Measurements from ENCODE around the gene ATXN1. TPM values are rescaled to one million over a fixed set of nuclear protein-coding genes. Genes with fewer than 3 reads are reported as not detected.

The ATXN1 gene
- total RNA-seq, 1 experiment from 2014 or later: 16.5 TPM

- CTCF ChIA-PET: no interaction called here
- Mint-ChIP-seq H3K27me3 (ENCODE audit: insufficient read depth, unreplicated experiment) (no peaks in the 10 kb centered on the region), H3K4me3 (ENCODE audit: unreplicated experiment) (no peak overlapping the region), H3K36me3 (ENCODE audit: insufficient read depth, unreplicated experiment) (peaks cover 1% of the 10 kb centered on the region), H3K4me1 (ENCODE audit: insufficient read depth, unreplicated experiment) (peaks cover 6% of the 10 kb centered on the region), H3K27ac (ENCODE audit: low read depth, unreplicated experiment) (no peak overlapping the region), H3K9me3 (ENCODE audit: unreplicated experiment) (peaks cover 33% of the 10 kb centered on the region)
- BruUV-seq (replicated peaks): no TSS peak
- TF ChIP-seq, protein P1, sequence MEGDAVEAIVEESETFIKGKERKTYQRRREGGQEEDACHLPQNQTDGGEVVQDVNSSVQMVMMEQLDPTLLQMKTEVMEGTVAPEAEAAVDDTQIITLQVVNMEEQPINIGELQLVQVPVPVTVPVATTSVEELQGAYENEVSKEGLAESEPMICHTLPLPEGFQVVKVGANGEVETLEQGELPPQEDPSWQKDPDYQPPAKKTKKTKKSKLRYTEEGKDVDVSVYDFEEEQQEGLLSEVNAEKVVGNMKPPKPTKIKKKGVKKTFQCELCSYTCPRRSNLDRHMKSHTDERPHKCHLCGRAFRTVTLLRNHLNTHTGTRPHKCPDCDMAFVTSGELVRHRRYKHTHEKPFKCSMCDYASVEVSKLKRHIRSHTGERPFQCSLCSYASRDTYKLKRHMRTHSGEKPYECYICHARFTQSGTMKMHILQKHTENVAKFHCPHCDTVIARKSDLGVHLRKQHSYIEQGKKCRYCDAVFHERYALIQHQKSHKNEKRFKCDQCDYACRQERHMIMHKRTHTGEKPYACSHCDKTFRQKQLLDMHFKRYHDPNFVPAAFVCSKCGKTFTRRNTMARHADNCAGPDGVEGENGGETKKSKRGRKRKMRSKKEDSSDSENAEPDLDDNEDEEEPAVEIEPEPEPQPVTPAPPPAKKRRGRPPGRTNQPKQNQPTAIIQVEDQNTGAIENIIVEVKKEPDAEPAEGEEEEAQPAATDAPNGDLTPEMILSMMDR (IDR thresholded peaks at IDR 0.05; ENCODE audit: unreplicated experiment): no peak
- intact Hi-C loops (cut with micrococcal nuclease): no loop called here
- POLR2A ChIA-PET: no interaction called here
- no peak for DNase-seq (ENCODE audit: unreplicated experiment)
These were observed 46.7 kb upstream of the ATXN1 start for GRCh38 chr6:16807956-16808355.

GRCh38 chr6:16806363-16806762, 45.1 kb upstream of the ATXN1 start:
- Mint-ChIP-seq H3K4me1 (ENCODE audit: insufficient read depth, unreplicated experiment) (peaks cover 6% of the 10 kb centered on the region), H3K4me3 (ENCODE audit: unreplicated experiment) (no peak overlapping the region), H3K27ac (ENCODE audit: low read depth, unreplicated experiment) (no peak overlapping the region), H3K27me3 (ENCODE audit: insufficient read depth, unreplicated experiment) (no peaks in the 10 kb centered on the region), H3K9me3 (ENCODE audit: unreplicated experiment) (peaks cover 22% of the 10 kb centered on the region), H3K36me3 (ENCODE audit: insufficient read depth, unreplicated experiment) (no peaks in the 10 kb centered on the region)
- CTCF ChIA-PET: interaction anchor here (0.9 to 1.7 kb wide), 5 partner anchors 10 to 280 kb away, joined by 3 to 6 read pairs (median 4); no protein-coding TSS in a partner anchor
- POLR2A ChIA-PET: interaction anchor here (1.7 kb wide), 1 partner anchor 21 kb away, joined by 6 read pairs; no protein-coding TSS in a partner anchor
- no TSS peak for BruUV-seq (replicated peaks)
- intact Hi-C loops (cut with micrococcal nuclease): no loop called here
- TF ChIP-seq, protein P1 (IDR thresholded peaks at IDR 0.05; ENCODE audit: unreplicated experiment): no peak
- DNase-seq (ENCODE audit: unreplicated experiment): no peak

DNA sequence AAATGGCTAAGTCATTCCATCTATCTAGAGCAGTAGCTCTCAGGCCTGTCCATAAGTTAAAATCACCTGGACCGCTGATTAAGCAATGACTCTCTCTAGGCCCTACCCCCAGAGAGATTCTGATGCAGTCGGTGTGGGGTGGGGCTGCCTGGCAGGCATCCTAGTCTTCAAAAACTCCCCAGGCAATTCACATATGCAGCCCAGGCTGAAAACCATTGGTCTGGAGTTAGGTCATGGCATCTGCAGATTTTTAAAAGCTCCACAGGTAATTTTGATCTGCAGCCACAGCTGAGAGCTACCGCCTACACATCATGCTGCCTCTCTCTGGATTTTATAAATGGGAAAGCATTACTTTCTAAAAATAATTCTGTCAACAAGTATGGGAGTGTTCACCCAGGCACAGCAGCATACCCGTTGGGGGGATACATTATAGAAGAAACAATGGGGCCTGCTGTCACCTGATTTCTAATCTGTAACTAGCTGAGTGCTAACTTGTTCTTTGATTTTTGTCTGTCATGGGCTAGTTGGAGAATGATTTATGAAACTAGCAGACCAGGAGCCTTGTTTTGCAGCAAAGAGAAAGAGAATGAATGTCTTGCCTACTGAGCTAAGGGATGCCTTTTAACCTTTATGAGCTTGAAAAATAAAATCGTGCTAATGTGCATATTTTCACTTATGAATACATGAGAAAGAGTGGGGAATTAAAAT, 44.1 kb upstream of the ATXN1 start:
- no peaks in the 10 kb centered on the region for H3K27me3 Mint-ChIP-seq (ENCODE audit: insufficient read depth, unreplicated experiment)
- no TSS peak for BruUV-seq (replicated peaks)
- no peaks in the 10 kb centered on the region for H3K36me3 Mint-ChIP-seq (ENCODE audit: insufficient read depth, unreplicated experiment)
- ChIA-PET CTCF (interaction anchor here (0.6 to 2.0 kb wide), 7 partner anchors 9 to 549 kb away, joined by 3 to 7 read pairs (median 5); no protein-coding TSS in a partner anchor), POLR2A (interaction anchor here (0.7 to 1.7 kb wide), 6 partner anchors 13 to 728 kb away, joined by 3 to 6 read pairs (median 3); no protein-coding TSS in a partner anchor)
- no peak overlapping the region for H3K27ac Mint-ChIP-seq (ENCODE audit: low read depth, unreplicated experiment)
- TF ChIP-seq, protein P1 (IDR thresholded peaks at IDR 0.05; ENCODE audit: unreplicated experiment): no peak
- no peak overlapping the region for H3K4me3 Mint-ChIP-seq (ENCODE audit: unreplicated experiment)
- peaks cover 21% of the 10 kb centered on the region for H3K9me3 Mint-ChIP-seq (ENCODE audit: unreplicated experiment)
- peaks cover 13% of the 10 kb centered on the region for H3K4me1 Mint-ChIP-seq (ENCODE audit: insufficient read depth, unreplicated experiment)
- peak; percentile 31 for DNase-seq (ENCODE audit: unreplicated experiment)
- intact Hi-C loops (cut with micrococcal nuclease): no loop called here

- Mint-ChIP-seq H3K36me3 (ENCODE audit: insufficient read depth, unreplicated experiment) (no peaks in the 10 kb centered on the region), H3K4me1 (ENCODE audit: insufficient read depth, unreplicated experiment) (peaks cover 13% of the 10 kb centered on the region), H3K27ac (ENCODE audit: low read depth, unreplicated experiment) (no peak overlapping the region), H3K4me3 (ENCODE audit: unreplicated experiment) (no peak overlapping the region), H3K9me3 (ENCODE audit: unreplicated experiment) (peaks cover 14% of the 10 kb centered on the region), H3K27me3 (ENCODE audit: insufficient read depth, unreplicated experiment) (no peaks in the 10 kb centered on the region)
- peak; percentile 6 for DNase-seq (ENCODE audit: unreplicated experiment)
- no TSS peak for BruUV-seq (replicated peaks)
- ChIA-PET CTCF (interaction anchor here (0.6 to 2.0 kb wide), 6 partner anchors 14 to 548 kb away, joined by 3 to 7 read pairs (median 4); no protein-coding TSS in a partner anchor), POLR2A (interaction anchor here (0.7 to 1.7 kb wide), 6 partner anchors 9 to 727 kb away, joined by 3 to 6 read pairs (median 3); no protein-coding TSS in a partner anchor)
- intact Hi-C loops (cut with micrococcal nuclease): no loop called here
- TF ChIP-seq, protein P1 (IDR thresholded peaks at IDR 0.05; ENCODE audit: unreplicated experiment): no peak
These were observed 43.4 kb upstream of the ATXN1 start for GRCh38 chr6:16804546-16805242.
